HEK293 (cell line): Measurements from ENCODE around the gene BIRC7.

Experiments
- CTCF ChIA-PET: fragments of 350-600 bp; formaldehyde crosslinking; extraction: SDS; loops from one replicate; lab custom pipeline; 2021; ENCODE audit warnings: antibody characterized with exemption; lab: Yijun Ruan, JAX
- POLR2A ChIA-PET: fragments of 300-600 bp; formaldehyde crosslinking; extraction: SDS; loops from one replicate; lab custom pipeline; 2020; ENCODE audit warnings: antibody characterized with exemption, inconsistent platforms; lab: Yijun Ruan, JAX
- H3K27ac ChIP-seq: fragments of 200-500 bp; sonication (Bioruptor generic); 2 replicates; pipeline ENCODE4 v1.5.1; 2014; ENCODE audit warnings: low read depth, low read length, control low read depth, inconsistent platforms; ENCODE audit errors: extremely low read depth
- H3K36me3 ChIP-seq, 2 experiments: fragments of 200-500 bp in 1 of 2; sonication (Bioruptor generic) in 1 of 2; 1 replicate in 1 of 2; 2 replicates in 1 of 2; pipeline ENCODE4 v1.5.1; 2014 to 2017; ENCODE audit warnings: inconsistent platforms in 2 of 2, low read length in 2 of 2; ENCODE audit not compliant: control insufficient read depth in 2 of 2, insufficient read depth in 1 of 2
- H3K4me1 ChIP-seq: fragments of 200-500 bp; sonication (Bioruptor generic); 2 replicates; pipeline ENCODE4 v1.5.1; 2014; ENCODE audit warnings: mild to moderate bottlenecking, low read length, inconsistent platforms; ENCODE audit not compliant: control insufficient read depth, insufficient read depth
- H3K4me3 ChIP-seq: 2 replicates; pipeline ENCODE4 v1.5.1; 2011; ENCODE audit warnings: low read depth, mild to moderate bottlenecking, control low read depth, low read length, moderate library complexity
- H3K9me3 ChIP-seq: fragments of 200-500 bp; sonication (Bioruptor generic); 2 replicates; pipeline ENCODE4 v1.5.1; 2014; ENCODE audit warnings: low read depth, low read length, inconsistent platforms; ENCODE audit not compliant: control insufficient read depth, insufficient read depth
- ATF2 ChIP-seq: fragments of 450-650 bp; formaldehyde crosslinking; IDR thresholded peaks from 2 replicates; pipeline ENCODE4 v1.5.1; 2016; ENCODE audit warnings: missing biosample characterization, missing genetic modification characterization, low read depth
- GLIS2 ChIP-seq: fragments of 450-650 bp; formaldehyde crosslinking; IDR thresholded peaks from 2 replicates; pipeline ENCODE4 v1.5.1; 2016; ENCODE audit warnings: missing biosample characterization, missing genetic modification characterization
- HOXC10 ChIP-seq: sonication (generic); formaldehyde crosslinking; IDR thresholded peaks from 2 replicates; pipeline ENCODE4 v1.8.1; 2023; ENCODE audit warnings: mild to moderate bottlenecking, missing genetic modification reagents
- IKZF3 ChIP-seq: fragments of 450-650 bp; IDR thresholded peaks from 2 replicates; pipeline ENCODE4 v1.5.0; 2018; ENCODE audit warnings: missing biosample characterization, mild to moderate bottlenecking, missing genetic modification characterization, moderate library complexity
- PRDM2 ChIP-seq: fragments of 450-650 bp; formaldehyde crosslinking; IDR thresholded peaks from 2 replicates; pipeline ENCODE4 v1.5.1; 2016; ENCODE audit warnings: missing biosample characterization, missing genetic modification characterization, borderline replicate concordance
- SCRT2 ChIP-seq: fragments of 450-650 bp; formaldehyde crosslinking; IDR thresholded peaks from 2 replicates; pipeline ENCODE4 v1.5.1; 2016; ENCODE audit warnings: missing biosample characterization, missing genetic modification characterization
- TRIM28 ChIP-seq: IDR thresholded peaks from 2 replicates; pipeline ENCODE4 v1.6.1; 2011; ENCODE audit warnings: low read length, control low read depth, borderline replicate concordance
- ZBTB21 ChIP-seq: fragments of 450-650 bp; formaldehyde crosslinking; IDR thresholded peaks from 2 replicates; pipeline ENCODE4 v1.5.1; 2017; ENCODE audit warnings: missing biosample characterization, missing genetic modification characterization
- ZNF114 ChIP-seq: fragments of 450-650 bp; formaldehyde crosslinking; IDR thresholded peaks from 2 replicates; pipeline ENCODE4 v1.5.0; 2017; ENCODE audit warnings: missing biosample characterization, missing genetic modification characterization
- ZNF132 ChIP-seq: fragments of 450-650 bp; formaldehyde crosslinking; IDR thresholded peaks from 2 replicates; pipeline ENCODE4 v1.5.1; 2017; ENCODE audit warnings: missing biosample characterization, missing genetic modification characterization, borderline replicate concordance
- ZNF138 ChIP-seq: fragments of 450-650 bp; formaldehyde crosslinking; IDR thresholded peaks from 2 replicates; pipeline ENCODE4 v1.5.1; 2016; ENCODE audit warnings: missing biosample characterization, missing genetic modification characterization, borderline replicate concordance
- ZNF202 ChIP-seq: fragments of 450-650 bp; formaldehyde crosslinking; IDR thresholded peaks from 2 replicates; pipeline ENCODE4 v1.5.1; 2016; ENCODE audit warnings: missing biosample characterization, missing genetic modification characterization, borderline replicate concordance
- ZNF341 ChIP-seq: fragments of 450-650 bp; formaldehyde crosslinking; IDR thresholded peaks from 2 replicates; pipeline ENCODE4; 2016; ENCODE audit warnings: low read depth, missing biosample characterization, missing genetic modification characterization
- ZNF391 ChIP-seq: fragments of 450-650 bp; formaldehyde crosslinking; IDR thresholded peaks from 2 replicates; pipeline ENCODE4 v1.5.1; 2016; ENCODE audit warnings: low read depth, missing biosample characterization, missing genetic modification characterization, borderline replicate concordance
- ZNF398 ChIP-seq: fragments of 450-650 bp; formaldehyde crosslinking; IDR thresholded peaks from 2 replicates; pipeline ENCODE4 v1.5.1; 2017; ENCODE audit warnings: missing biosample characterization, missing genetic modification characterization
- ZNF423 ChIP-seq: fragments of 450-650 bp; formaldehyde crosslinking; IDR thresholded peaks from 2 replicates; pipeline ENCODE4 v1.5.1; 2016; ENCODE audit warnings: missing biosample characterization, missing genetic modification characterization
- ZNF501 ChIP-seq: fragments of 450-650 bp; formaldehyde crosslinking; IDR thresholded peaks from 2 replicates; pipeline ENCODE4 v1.5.1; 2016; ENCODE audit warnings: missing biosample characterization, missing genetic modification characterization
- ZNF513 ChIP-seq: fragments of 450-650 bp; IDR thresholded peaks from 2 replicates; pipeline ENCODE4 v1.5.1; 2018; ENCODE audit warnings: missing biosample characterization, missing genetic modification characterization
- ZNF623 ChIP-seq: fragments of 450-650 bp; formaldehyde crosslinking; IDR thresholded peaks from 2 replicates; pipeline ENCODE4 v1.5.1; 2016; ENCODE audit warnings: missing biosample characterization, missing genetic modification characterization
- ZNF664 ChIP-seq: fragments of 450-650 bp; formaldehyde crosslinking; IDR thresholded peaks from 2 replicates; pipeline ENCODE4 v1.5.1; 2016; ENCODE audit warnings: missing biosample characterization, missing genetic modification characterization
- ZNF677 ChIP-seq: fragments of 450-650 bp; IDR thresholded peaks from 2 replicates; pipeline ENCODE4 v1.5.0; 2018; ENCODE audit warnings: missing biosample characterization, mild to moderate bottlenecking, missing genetic modification characterization, moderate library complexity
- ZNF692 ChIP-seq: fragments of 450-650 bp; formaldehyde crosslinking; IDR thresholded peaks from 2 replicates; pipeline ENCODE4 v1.5.1; 2016; ENCODE audit warnings: missing biosample characterization, missing genetic modification characterization
- ZSCAN4 ChIP-seq: fragments of 450-650 bp; formaldehyde crosslinking; IDR thresholded peaks from 2 replicates; pipeline ENCODE4 v1.5.1; 2017; ENCODE audit warnings: missing biosample characterization, missing genetic modification characterization

The BIRC7 gene

GRCh38 chr20:63196768-63197470 lies 38.8 kb upstream of the BIRC7 start (continued):
- TF ChIP-seq ATF2 (no peak), ZNF664 (peak; percentile 57; the same call in 1 of the 2 replicates), ZBTB21 (tag by site-specific recombination) (no peak), ZNF341 (tag by site-specific recombination) (peak; percentile 86), SCRT2 (tag by site-specific recombination) (peak; percentile 49; the same call in 1 of the 2 replicates), TRIM28 (no peak), ZNF623 (tag by site-specific recombination) (no peak), ZNF513 (tag by site-specific recombination) (no peak)
- TF ChIP-seq, all 188 proteins: peak for 8

- H3K36me3 ChIP-seq, result peaks cover 13 to 76% of the 10 kb centered on the region in 2 experiments
- POLR2A ChIA-PET, result interaction anchor here (0.6 to 0.7 kb wide), 2 partner anchors 11 to 74 kb away, joined by 3 to 4 read pairs; partner anchors contain the start of gene ARFGAP1
- CTCF ChIA-PET, result interaction anchor here (0.7 to 2.0 kb wide), 3 partner anchors 16 to 25 kb away, joined by 3 to 12 read pairs (median 4); no protein-coding TSS in a partner anchor
- no peaks in the 10 kb centered on the region; the same call in 1 of the 2 replicates for H3K4me1 ChIP-seq
- no peak overlapping the region for H3K27ac ChIP-seq
- H3K4me3 ChIP-seq, result no peak overlapping the region
- no peaks in the 10 kb centered on the region for H3K9me3 ChIP-seq
- TF ChIP-seq GLIS2 (tag by site-specific recombination) (no peak), HOXC10 (CRISPR knock-in tag) (no peak), ZNF391 (no peak), PRDM2 (tag by site-specific recombination) (no peak), ZNF423 (tag by site-specific recombination) (no peak), ZNF398 (tag by site-specific recombination) (no peak), ZNF202 (tag by site-specific recombination) (no peak), ZSCAN4 (tag by site-specific recombination) (no peak), ZNF501 (tag by site-specific recombination) (no peak), ZNF692 (tag by site-specific recombination) (no peak), ZNF677 (tag by site-specific recombination) (no peak), IKZF3 (tag by site-specific recombination) (no peak), ZNF114 (tag by site-specific recombination) (no peak), ZNF138 (no peak), ZNF132 (tag by site-specific recombination) (no peak)
Observed at GRCh38 chr20:63198606-63199005, 37.1 kb upstream of the BIRC7 start.
